GM19328 (cell line): Measurements from ENCODE around the gene SIX6.
"Not testable (repeated sequence)": the region's sequence is repeated elsewhere in the genome, so short reads cannot be mapped to it uniquely, and the experiment has no call there.

ENCODE experiments used
- ATAC-seq: cut with Tn5 transposase; IDR thresholded peaks from one replicate; pipeline ENCODE4 v1.9.1; 2021; ENCODE audit warnings: mild to moderate bottlenecking, moderate library complexity; ENCODE audit not compliant: unreplicated experiment

The SIX6 gene

DNA sequence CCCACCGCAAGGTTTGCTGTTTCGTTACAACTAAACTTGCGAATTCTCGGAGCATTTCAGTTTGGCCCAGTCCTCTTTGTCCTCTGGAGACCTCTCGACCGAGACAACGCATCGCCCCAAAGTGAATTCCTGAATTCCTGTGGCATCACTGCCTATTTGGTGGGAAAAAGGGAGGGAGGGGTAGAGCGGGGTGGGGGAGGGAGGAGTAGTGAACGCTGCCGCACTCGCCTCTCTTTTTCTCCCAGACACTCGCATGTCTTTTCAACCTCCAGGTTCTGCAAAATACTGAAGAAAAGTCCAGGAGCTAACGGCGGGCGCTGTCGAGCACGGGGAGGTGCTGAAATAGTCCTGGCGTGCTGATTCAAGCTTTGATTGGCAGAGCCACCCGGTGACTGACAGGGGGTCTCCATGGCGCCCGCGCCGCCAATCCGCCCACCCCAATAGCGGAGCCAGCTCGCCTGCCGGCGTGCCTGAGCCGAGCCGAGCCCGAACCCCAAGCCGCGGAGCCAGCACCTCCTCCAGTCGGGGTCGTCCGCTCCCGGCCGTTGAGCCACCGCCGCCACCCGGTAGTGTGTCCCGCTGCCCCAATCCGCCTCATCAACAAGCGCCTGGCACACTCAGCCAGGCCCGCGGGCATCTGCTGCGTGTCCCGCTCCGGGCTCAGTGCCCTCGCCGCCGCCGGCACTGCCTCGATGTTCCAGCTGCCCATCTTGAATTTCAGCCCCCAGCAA lies at the start of gene SIX6:
TSS of gene SIX6 (plus strand) at position 440 of the 731 bp plus-strand sequence. CDS start at position 693, 253 bp downstream.
- no peak for ATAC-seq

DNA sequence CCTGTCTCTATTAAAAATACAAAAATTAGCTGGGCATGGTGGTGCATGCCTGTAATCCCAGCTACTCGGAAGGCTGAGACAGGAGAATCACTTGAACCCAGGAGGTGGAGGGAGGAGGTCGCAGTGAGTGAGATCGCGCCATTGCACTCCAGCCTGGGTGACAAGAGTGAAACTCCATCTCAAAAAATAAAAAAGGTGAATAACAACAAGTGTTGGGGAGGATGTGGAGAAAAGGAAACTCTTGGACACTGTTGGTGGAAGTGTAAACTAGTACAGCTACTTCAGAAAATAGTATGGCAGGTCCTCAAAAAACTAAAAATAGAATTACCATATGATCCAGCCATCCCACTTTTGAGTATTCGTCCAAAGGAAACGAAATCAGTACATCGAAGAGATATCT lies 28.7 kb upstream of the SIX6 start:
- ATAC-seq = not testable (repeated sequence)

DNA sequence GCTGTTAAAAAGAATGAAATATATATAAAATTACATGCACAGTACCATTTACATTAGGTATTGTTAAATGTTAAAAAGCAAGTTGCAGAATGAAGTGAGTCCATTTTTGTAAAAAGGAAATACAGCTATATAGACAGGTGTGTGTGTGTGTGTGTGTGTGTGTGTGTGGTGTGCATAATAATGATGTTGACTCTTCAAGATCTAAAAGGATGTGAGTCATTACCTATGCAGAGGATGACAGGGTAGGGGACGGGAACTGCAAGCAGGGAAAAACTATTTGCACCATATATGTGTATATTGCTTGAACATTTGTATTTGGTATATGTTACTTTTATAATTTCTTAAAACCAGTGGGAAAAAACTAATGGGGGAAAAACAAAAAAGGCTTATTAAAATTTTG lies 26.2 kb upstream of the SIX6 start:
- ATAC-seq = no peak

DNA sequence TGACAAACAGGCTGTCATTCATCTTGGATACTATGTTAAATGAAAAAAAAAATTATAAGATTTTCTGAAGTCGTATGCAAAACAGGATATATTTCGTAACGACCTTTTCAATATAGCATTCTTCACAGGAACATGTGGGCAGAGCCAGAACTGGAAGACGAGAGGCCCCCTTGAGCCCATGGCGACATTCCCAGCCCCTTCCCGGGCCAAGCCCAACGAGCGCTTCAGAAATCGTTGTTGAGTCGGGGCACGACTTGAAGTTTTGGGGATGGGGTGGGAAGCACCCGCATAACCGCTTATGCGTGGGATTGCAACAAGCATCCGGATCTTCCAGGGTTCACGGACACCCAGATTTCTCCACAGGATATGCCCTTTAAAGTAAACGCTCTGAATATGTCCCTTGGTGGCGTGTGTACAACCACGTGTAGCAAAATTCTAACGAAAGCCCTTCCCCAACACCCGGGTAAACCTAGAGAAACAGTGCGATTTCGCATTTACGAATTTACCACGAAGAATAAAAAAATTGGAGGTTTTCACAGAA lies 23.8 kb upstream of the SIX6 start:
- ATAC-seq = no peak

DNA sequence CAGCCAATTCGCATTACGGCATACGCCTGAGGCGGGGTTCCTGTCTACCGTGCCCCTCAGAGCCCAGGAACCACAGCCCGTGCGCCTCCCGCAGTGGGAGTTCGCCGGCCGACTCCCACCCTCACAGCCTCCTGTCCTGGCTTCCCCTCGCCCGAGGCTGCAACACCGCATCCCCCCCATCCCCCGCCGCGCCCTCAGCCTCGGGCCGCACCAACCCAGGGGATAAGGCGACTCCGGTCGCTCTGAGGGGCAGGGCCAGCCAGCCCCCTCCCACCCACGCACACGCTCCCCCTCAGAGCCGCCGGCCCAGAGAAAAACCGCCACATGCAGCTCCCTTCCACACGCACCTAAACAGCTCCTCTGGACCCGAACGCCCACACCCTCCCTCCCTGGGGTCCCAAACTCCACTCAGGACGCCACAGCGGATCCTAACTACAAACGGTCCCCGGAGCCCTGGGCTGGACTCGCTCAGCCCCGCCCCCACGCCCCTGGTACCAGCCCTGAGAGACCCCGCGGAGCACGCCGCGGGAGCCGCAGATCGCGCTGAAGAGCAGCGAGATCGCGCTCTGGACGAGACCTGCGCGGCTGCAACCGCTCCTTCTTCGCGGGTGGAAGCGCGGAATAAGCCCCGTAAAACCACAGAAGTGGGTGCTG lies 23.2 kb upstream of the SIX6 start, which contains the start of gene C14orf39:
TSS of gene C14orf39 (minus strand) at position 466 of the 654 bp plus-strand sequence. CDS start 985 bp downstream, outside the sequence.
- no peak for ATAC-seq

DNA sequence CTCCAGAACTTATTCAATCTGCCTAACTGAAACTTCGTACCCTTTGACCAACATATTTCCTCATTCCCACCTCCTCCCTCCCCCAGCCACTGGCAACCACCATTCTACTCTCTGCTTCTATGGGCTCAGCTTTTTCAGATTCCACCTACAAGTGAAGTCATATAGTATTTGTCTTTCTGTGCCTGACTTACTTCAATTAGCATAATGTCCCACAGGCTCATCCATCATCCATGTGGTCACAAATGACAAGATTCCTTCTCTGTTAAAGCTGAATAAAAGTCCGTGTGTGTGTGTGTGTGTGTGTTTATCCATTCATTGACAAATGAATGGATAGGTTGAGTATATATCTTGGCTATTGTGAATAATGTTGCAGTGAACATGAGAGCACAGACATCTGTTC lies 21.7 kb upstream of the SIX6 start:
- ATAC-seq = no peak

DNA sequence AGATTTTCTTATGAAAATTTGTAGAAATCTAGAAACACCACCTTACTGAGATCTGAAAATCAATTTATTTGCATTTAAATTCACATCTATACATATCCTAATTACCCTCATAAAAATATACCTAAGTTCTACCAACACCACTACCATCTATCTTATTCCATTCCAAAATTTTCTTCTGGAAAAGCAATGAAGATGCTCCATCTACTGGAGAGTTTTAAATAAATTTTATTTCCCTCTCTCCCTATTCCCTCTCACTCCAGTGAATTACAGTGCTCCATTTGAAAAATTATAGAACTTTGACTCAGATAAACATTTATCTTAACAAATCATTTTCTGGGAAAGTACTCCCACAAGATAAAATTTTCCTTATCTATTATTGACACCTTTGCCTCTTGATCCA lies 20.8 kb upstream of the SIX6 start:
- ATAC-seq = no peak

DNA sequence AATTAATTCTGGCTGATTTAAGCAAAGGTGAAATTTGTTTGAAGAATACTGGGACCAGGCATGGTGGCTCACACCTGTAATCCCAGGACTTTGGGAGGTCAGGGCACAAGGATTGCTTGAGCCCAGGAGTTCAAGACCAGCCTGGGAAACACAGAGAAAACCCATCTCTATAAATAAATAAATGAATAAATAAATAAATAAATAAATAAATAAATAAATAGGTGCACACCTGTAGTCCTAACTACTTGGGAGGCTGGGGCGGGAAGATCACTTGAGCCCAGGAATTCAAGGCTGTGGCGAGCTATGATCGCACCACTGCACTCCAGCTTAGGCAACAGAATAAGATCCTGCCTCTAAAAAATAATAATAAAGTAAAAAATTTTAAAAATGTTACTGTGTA lies 18.7 kb upstream of the SIX6 start:
- no peak for ATAC-seq

DNA sequence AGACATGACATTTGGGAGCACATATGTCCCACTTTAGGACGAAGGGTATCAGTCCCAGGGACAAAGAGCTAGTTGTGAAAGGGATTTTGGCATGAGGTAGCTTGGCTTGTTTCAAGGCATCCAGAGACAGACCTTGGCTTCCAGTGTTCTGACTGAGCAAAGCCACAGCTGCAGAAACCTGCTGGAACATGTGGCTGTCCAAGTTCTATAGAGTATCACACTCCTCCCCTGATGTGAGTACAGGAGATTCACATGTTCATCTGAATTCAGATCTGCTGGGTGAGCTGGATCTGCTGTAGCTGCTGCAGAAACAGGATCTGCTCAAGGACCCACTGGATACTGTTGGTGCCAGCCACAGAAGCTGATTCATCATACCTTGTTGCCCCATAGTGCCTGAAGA lies 13.0 kb upstream of the SIX6 start:
- ATAC-seq = no peak

DNA sequence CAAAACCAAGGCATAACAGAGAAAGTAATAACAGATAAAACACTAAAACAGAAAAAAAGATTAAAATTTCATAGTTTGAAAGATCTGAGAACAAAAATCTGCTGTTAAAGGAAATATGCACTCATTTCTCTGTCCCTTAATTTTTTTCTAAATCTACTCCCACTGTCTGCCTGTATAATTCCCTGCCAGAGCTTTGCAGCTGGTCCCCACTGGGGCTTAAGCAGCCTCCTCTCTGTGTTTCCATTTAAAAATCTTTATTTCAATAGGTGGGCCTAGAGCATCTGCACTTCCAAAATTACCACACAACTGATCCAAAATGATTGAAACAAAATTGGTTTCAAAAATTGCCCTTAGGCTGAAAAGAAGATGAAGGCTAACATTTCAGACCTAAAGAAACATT lies 6.4 kb upstream of the SIX6 start:
- ATAC-seq = no peak

DNA sequence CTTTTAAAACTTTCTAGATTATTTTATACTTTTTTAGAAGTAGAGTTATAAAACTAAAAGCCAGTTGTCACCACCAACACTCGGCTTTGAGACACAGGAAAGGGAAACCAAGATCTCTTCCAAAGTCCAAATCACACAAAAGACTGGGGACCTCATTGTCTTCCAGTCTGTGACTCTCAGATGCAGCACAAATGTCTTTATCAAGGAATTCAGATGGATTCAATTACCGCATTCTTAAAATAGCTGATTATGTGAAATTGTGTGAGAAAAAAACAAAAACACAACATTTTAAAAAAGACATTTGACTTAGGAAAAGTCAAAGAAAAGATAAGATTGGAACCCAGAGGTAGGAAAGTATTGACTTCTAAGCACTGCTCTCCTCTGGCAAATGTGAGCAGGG lies 3.5 kb upstream of the SIX6 start:
- no peak for ATAC-seq

DNA sequence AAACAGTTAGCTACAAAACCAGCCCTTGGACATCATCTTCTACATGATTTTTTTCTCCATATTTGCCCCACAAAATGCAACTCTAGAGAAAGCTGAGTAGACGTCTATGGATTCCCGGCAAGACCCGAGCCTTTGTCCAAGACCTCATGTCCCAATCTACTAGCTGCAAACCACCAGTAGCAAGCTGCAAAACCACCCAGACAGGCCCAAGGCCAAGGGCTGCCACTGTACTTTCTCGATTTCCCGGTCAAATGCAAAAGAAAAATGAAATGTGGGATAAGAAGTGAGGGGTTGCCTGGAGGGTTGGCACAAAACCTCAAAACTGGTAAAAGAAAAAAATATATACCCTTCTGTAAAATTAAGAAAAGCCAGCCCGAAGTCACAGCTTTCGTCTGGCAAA lies 2.9 kb upstream of the SIX6 start:
- ATAC-seq = no peak

DNA sequence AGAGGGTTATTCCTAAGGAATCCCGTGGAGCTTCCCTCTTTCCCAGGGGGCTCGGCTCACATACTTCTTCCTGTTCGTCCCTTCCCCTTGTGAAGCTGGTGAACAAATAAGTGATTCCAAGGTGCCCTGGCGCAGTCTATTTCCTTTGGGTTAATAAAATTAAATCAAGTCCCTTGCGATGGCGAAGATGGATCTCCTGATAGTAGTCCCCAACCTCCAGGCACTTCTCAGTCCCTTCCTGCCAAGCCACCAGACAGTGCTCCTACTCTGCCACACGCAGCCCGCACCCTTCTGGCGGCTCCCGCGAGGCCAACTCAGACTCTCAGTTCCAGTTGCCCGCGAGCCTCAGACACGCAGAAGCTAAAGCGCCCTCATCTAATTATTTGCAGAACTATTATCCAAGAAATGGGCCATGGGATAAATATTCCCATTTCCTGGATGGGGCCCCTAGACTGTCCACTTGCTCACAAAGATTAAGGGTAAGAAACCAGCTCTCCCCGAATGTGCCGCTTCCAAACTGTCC lies 2.4 kb upstream of the SIX6 start:
- ATAC-seq = no peak

DNA sequence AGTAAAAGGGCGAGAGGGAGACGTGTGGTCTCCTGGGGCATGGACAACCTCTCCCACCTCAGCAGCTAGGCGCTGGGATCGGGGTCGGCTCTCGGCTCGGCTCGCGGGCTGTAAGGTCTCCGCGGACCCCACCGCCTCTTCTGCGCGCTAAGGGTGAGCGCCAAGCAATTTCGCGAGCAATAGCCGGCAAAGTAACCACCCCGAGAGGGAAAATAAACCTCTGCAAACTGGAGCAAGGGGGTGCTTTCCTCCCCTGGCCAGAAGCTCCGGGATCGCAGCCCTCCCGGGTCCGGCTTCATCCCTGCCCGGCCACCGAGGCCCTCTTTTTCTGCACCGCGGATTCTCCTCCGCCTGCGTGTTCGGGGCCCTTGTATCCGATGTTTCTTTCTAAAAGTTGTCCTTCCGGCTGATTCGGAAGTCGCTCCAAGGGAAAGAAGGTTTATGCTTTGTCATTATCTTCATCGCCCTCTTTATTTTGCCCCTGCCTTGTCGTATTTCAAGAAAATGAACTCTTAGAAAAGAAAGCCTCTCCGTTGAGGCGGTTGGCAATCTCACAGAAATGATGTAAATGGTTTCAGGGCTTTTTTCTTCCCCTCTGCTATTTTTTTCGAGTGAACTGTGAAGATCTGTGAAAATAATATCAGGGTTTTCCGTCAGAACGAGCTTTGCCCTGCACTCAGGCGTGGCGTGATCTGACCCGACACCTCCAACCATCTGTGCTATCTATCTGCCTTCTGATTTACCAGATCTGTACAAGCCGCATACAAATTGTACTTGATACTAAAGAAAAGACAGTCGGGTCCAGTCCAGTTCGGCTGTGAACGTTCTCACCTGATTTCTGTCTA lies 1.7 kb upstream of the SIX6 start:
- ATAC-seq = no peak

DNA sequence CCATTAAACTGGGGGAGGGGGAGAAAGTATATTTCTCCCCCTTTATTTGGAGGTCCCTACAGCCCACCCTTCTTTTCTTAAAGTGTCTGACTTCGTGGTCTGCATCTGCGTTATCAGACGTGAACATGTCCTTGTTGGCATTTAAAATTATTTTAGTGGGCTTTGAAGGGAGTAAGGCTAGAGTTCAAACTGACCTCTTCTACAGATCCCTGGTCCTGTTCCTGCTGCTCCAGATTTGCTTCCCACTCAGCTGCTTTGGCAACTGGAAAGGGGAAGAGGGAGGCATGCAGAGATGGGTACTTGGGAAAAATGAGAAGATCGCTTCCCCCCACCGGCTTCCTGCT lies 611 bp upstream of the SIX6 start:
- ATAC-seq = no peak

DNA sequence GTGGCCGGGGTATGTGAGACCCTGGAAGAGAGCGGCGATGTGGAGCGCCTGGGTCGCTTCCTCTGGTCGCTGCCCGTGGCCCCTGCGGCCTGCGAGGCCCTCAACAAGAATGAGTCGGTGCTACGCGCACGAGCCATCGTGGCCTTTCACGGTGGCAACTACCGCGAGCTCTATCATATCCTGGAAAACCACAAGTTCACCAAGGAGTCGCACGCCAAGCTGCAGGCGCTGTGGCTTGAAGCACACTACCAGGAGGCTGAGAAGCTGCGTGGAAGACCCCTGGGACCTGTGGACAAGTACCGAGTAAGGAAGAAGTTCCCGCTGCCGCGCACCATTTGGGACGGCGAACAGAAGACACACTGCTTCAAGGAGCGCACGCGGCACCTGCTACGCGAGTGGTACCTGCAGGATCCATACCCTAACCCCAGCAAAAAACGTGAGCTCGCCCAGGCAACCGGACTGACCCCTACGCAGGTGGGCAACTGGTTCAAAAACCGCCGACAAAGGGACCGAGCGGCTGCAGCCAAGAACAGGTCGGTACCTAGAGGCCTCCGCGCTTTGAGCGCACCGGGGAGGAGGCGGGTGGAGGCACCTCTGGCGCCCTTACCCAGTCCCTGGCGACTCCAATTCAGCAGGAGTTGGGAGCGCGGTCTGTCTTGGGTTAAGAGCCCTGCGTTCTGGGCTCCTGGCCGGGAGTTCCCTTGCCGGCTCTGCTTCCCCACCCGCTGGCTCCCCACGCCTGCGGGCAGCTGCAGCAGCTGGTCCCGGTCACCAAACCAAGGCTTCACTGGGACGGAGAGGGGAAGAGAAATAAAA lies 700 bp downstream of the SIX6 start:
- no peak for ATAC-seq

DNA sequence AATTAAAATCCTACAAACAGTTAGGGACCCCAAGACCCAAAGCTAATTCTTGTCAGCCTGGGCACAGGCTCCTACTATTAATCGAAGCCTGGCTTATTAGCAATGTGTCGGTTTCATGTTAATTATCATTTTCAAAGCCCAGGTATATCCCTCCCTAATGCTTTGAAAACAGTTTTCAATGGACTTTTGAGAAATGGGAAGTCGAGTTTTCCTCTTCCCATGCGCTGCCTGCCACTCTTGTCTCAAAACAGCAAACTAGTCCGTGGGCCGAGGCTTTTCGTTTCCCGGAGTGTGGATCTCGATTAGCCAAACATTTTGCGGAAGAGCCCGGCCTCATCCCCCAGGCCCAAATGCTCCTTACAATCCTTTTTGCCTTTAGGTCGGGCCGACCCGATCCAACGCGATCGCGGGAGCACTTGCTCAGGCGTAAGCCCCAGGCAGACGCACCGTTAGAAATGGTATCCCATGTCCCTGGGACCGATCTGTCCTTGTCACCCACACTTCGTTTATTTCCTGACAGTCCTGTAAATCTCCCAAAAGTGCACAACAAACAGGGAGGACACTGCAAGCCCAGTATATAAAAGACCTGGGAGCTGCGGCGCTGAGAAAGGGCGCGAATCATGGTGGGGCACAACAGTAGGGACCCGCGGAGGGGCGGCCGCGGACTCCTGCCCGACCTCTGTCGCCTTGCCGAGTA lies 1.5 kb downstream of the SIX6 start:
- ATAC-seq = no peak

DNA sequence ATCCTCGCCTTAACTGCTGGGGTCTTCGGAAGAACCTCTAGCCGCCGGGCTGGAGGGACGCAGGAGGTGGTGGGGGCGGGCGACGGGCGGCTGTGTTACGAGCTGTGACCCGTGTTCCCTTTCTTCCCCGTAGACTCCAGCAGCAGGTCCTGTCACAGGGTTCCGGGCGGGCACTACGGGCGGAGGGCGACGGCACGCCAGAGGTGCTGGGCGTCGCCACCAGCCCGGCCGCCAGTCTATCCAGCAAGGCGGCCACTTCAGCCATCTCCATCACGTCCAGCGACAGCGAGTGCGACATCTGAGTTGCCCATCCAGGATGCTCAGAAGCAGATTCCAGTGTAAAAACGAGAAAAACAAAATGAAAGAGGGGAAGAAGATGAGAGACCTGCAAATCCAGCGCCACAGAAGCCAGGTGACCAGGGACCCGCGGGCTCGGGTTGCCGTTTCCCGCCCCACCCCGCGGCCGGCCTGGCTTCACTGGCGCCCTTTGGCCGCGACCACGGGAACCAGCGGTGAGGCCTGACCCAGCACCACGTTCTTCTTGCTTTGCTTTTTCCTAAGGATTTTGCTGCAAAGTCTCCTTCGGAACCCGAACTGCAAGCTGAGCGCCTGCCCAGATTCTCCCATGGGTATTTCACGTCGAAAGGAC lies 2.1 kb downstream of the SIX6 start:
- no peak for ATAC-seq

DNA sequence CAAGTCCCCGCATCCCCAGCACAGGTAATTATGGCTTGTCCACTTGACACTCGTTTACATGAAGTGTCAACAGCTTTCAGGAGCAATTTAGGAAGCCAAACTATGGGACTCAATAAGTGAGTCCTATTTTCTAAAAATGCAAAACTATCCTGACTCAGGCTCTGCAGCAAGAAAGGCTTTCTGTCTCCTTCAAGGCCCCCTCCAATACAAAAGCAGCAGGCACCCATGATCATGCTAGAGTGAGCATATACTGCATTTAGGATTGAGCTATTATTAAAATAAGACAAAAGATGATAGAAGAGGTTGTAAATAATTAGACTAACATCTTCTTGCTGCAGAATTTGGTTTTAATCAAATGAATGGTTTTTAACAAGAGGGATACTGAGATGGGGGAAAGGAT lies 3.2 kb downstream of the SIX6 start:
- ATAC-seq = no peak
